GM18502 (cell line): ENCODE results near the gene REX1BD.
A peak's percentile ranks its signal among the peaks of the same experiment; 100 is the strongest.
"Not testable (repeated sequence)": the region's sequence is repeated elsewhere in the genome, so short reads cannot be mapped to it uniquely, and the experiment has no call there.

Experiments
- ATAC-seq: cut with Tn5 transposase; IDR thresholded peaks from one replicate; pipeline ENCODE4 v1.9.1; 2021; ENCODE audit warnings: mild to moderate bottlenecking; ENCODE audit not compliant: unreplicated experiment, poor library complexity

REX1BD gene

GRCh38 chr19:18588611-18589379, at the start of gene REX1BD:
REX1BD (plus strand) TSS chr19:18588798; CDS start chr19:18588802, 4 bp downstream.
- peak; percentile 72 for ATAC-seq

DNA sequence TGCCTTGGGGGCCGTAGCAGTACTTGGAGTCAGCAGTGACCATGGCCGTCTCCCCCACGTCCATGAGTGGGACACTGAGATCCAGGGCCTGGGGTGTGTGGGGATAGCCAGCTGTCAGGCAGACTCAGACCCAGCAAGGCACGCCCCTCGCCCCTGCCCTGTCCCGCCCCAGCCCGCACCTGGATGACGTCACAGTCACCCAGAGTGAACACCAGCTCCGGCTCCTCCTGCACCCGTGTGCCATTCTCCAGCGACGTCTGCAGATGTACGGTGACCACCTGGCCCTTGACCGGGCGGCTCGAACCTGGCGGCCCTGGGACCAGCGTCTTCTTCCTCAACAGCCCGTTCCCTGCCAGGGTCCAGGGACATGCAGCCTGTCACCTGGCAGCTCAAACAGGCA, 49.2 kb upstream of the REX1BD start:
- ATAC-seq: no peak

GRCh38 chr19:18540200-18540599, 48.4 kb upstream of the REX1BD start:
- ATAC-seq: not testable (repeated sequence)

GRCh38 chr19:18541258-18541991, 47.2 kb upstream of the REX1BD start:
- no peak for ATAC-seq

GRCh38 chr19:18541992-18542940, 46.3 kb upstream of the REX1BD start:
- no peak for ATAC-seq

DNA sequence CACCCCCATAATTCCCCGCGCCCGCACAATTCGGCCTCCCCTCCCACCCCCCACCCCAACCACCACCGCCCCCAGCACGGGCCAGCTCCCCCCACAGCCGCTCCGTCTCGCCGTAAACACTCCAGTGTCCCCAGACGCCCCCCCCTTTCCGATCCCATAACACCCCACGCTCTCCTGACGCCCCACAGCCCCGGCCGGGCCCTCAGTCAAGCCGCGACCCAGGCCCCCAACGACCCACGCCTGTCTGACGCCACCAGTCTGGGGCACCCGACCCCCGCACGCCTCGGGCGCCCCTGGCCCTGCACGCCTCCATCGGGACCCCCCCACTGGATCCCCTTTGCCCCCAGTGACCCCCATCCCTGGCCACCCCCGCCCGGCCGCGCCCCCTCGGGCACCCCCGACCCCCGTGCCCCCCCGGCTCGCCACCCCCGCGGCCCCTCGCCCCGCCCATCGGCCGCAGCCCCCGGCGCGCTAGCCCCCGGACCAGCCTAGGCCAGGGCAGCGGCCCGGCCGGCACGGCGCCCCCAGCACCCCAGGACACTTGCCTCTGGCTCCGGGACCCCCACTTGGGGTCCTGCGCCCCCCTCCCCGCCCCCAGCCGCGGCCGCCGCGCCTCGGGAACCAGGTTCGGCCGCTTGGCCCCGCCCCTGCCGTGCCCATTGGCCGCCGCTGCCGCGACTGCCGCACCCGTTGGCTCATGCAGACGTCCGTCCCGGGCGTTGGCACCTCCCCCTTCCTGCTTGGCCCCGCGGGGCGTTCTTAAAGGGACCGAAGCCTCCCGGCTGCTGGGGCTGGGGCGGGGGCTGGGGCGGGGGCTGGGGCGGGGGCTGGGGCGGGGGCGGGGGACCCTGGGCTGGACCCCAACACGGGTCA, 45.4 kb upstream of the REX1BD start, which contains the start of gene FKBP8:
Gene FKBP8 (minus strand): TSS at position 633 of the 873 bp plus-strand sequence. CDS start 1,603 bp downstream, outside the sequence.
- ATAC-seq: peak; percentile 91

DNA sequence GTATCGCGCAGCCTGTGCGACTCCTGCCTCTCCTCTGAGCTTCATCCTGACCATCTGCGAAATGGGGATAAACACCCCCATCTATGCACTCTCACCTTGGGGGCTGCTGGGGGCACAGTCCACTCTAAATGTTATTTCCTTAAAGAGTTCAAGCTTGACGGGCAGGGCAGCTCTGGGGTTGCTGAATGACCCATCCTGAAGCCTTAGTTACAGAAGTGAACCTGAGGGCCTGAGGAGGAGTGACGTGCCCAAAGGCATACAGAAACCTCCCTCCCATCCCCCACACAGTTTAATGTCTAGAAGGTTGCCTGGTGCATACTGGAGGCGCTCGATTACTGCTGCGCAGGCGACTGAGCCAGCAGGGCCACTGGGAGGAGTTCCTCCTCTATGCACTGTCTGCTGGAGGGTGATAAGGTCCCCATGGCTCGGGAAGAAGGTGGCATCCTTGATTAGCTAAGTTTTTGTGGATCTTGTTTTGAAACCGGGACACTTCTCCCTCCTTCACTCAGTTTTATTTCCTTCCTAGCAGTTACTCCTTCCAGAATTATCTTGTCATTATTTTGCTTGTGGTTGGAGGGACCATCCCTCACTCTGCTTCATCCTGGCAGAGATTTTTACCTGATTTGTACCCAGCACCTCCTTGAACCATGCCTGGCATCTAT, 44.7 kb upstream of the REX1BD start:
- peak; percentile 72 for ATAC-seq

- no peak for ATAC-seq
Measured at GRCh38 chr19:18551631-18552030, 37.0 kb upstream of the REX1BD start.

- peak; percentile 90 for ATAC-seq
Measured at GRCh38 chr19:18557411-18558201, 31.0 kb upstream of the REX1BD start, which contains the start of gene KXD1. KXD1 (plus strand) TSS chr19:18557870; CDS start chr19:18562057, 4,187 bp downstream.

DNA sequence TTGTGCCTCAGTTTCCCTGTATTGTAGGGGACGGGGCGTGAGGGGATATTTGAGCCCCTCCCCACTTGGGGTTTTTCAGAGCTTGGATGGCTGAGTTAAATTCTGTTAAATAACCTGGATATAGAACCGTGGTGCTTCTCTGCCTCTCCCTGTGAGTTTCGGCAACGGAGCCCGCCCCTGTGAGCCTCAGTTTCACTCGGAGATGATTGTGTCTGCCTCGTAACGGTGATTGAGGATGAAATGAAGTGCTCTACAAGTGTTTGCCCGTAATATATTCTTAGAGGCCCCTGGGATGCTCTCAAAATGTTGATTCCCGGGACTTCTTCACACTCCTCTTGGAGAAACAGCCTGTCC, 30.4 kb upstream of the REX1BD start:
- no peak for ATAC-seq

GRCh38 chr19:18558604-18559003, 30.0 kb upstream of the REX1BD start:
- no peak for ATAC-seq

DNA sequence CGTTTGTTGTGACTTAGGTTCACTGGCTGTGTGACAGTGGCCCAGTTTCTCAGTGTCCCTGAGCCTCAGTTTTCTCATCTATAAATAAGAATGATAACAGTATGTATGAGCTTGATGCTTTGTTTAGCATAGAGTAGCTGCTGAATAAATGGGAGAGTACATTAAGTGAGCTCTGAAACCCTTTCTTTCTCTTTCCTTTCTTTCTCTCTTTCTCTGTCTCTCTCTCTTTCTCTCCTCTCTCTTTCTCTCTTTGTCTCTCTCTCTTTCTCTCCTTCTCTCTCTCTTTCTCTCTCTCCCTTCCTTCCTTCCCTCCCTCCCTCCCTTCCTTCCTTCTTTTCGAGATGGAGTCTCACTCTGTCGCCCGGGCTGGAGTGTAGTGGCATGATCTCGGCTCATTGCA, 28.9 kb upstream of the REX1BD start:
- ATAC-seq: no peak

DNA sequence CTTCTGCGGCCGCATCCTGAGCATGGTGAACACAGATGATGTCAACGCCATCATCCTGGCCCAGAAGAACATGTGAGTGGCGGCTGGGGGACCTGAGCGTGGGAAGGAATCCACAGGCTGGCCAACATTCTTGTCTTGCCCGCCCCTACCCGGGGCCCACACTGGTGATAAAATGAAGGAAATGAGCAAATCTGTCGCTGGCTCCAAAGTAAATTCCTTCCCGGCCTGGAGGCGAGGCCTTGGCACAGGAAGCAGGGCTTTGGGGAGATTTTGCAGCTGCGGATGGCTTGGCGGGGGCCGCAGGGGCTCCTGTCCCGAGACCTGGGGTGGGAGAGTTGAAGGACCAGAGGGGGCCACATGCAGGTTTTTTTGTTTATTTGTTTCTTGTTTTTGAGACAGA, 26.5 kb upstream of the REX1BD start:
- no peak for ATAC-seq

- no peak for ATAC-seq
Measured at GRCh38 chr19:18566953-18567352, 21.6 kb upstream of the REX1BD start.

GRCh38 chr19:18568367-18568766, 20.2 kb upstream of the REX1BD start:
- no peak for ATAC-seq

DNA sequence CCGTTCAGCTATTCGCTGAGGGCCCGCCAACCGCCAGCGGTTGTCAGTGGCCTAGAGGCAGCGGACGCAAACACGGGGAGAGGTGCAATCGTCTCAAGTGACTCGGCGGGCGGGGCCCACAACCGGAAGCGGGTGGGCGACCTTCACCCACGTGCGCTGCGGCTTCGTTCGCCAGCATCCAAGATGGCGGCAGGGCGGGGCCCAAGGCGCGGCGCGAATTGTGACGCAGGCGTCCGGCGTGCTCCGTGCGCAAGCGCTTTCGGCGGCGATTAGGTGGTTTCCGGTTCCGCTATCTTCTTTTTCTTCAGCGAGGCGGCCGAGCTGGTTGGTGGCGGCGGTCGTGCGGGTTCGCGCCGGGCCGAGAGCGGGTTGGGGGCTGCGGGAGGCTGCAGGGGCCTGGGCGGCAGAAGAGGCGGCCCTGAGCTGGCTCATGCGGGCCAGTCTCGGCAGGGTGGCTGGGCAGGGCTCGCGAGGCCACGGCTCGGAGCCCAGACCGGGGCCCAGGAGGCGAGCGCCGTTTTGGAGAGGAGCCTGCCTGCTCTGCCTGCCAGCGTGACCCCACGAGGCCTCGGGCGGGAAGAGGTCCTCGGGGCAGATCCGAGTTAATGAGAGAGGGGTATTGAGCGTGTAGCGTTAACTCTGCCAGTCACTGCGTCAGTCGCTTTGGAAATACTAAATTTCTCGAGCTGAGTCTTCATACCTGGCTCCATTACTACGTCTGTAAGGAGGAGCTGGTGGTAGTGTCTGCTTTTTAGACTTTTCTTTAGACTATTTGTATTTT, 16.8 kb upstream of the REX1BD start, which contains the start of gene UBA52:
Gene UBA52 (plus strand): TSS at position 294 of the 781 bp plus-strand sequence. CDS start 1,444 bp downstream, outside the sequence.
- ATAC-seq: peak; percentile 89

DNA sequence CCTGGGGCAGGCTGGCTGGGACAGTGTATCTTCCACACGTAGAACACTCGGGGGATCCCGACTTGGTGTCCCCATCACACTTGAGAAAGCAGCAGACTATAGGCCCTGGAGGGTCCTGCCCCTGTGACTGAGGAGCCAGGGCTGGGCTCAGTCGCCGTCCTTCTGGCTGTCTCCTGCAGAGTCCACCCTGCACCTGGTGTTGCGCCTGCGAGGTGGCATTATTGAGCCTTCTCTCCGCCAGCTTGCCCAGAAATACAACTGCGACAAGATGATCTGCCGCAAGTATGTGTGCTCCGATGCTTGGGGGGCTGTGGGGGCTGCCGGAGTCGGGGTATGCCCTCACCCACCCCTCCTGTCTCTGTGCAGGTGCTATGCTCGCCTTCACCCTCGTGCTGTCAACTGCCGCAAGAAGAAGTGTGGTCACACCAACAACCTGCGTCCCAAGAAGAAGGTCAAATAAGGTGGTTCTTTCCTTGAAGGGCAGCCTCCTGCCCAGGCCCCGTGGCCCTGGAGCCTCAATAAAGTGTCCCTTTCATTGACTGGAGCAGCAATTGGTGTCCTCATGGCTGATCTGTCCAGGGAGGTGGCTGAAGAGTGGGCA, 13.8 kb upstream of the REX1BD start:
- ATAC-seq: no peak
